Measurements from ENCODE around the gene CTPS1.

CTPS1 gene

GRCh38 chr1:40945491-40945973, 34.0 kb upstream of the CTPS1 start:
- Histone ChIP-seq H3K27me3 (ENCODE audit: insufficient read depth, poor library complexity, severe bottlenecking) (no peaks in the 10 kb centered on the region), H3K4me3 (replicated peaks; ENCODE audit: insufficient read depth, low read length) (no peak overlapping the region), H3K27ac (replicated peaks) (no peak overlapping the region)
- no peak for DNase-seq (ENCODE audit: low read depth in 1 of 2, low spot score in 1 of 2)
- TF ChIP-seq GABPA (IDR thresholded peaks at IDR 0.05; ENCODE audit: low read depth) = no peak

GRCh38 chr1:40948741-40949443, 30.6 kb upstream of the CTPS1 start:
- Histone ChIP-seq H3K27me3 (ENCODE audit: insufficient read depth, poor library complexity, severe bottlenecking) (no peaks in the 10 kb centered on the region), H3K4me3 (replicated peaks; ENCODE audit: insufficient read depth, low read length) (no peak overlapping the region), H3K27ac (replicated peaks) (no peak overlapping the region)
- DNase-seq (ENCODE audit: low read depth in 1 of 2, low spot score in 1 of 2) = peak; percentile 47 to 75
- TF ChIP-seq CTCF (IDR thresholded peaks at IDR 0.05; ENCODE audit: insufficient read depth, low read length) (peak; percentile 67), POLR2AphosphoS5 (IDR thresholded peaks at IDR 0.05; ENCODE audit: low read depth) (no peak)

- no peak for DNase-seq (ENCODE audit: low read depth in 1 of 2, low spot score in 1 of 2)
- no peak overlapping the region for H3K27ac ChIP-seq (replicated peaks)
- TF ChIP-seq REST (IDR thresholded peaks at IDR 0.05; ENCODE audit: insufficient replicate concordance, low read depth) (no peak), CTCF (IDR thresholded peaks at IDR 0.05; ENCODE audit: insufficient read depth, low read length) (no peak), SPI1 (IDR thresholded peaks at IDR 0.05; ENCODE audit: borderline replicate concordance, low read depth) (no peak), POLR2AphosphoS5 (IDR thresholded peaks at IDR 0.05; ENCODE audit: low read depth) (no peak), GABPA (IDR thresholded peaks at IDR 0.05; ENCODE audit: low read depth) (no peak)
- no peaks in the 10 kb centered on the region for H3K27me3 ChIP-seq (ENCODE audit: insufficient read depth, poor library complexity, severe bottlenecking)
- H3K4me3 ChIP-seq (replicated peaks; ENCODE audit: insufficient read depth, low read length) = no peak overlapping the region
These were observed 29.9 kb upstream of the CTPS1 start for GRCh38 chr1:40949563-40949962.

- DNase-seq (ENCODE audit: low read depth in 1 of 2, low spot score in 1 of 2) = peak; percentile 40 to 49
- Histone ChIP-seq H3K27me3 (ENCODE audit: insufficient read depth, poor library complexity, severe bottlenecking) (no peaks in the 10 kb centered on the region), H3K4me3 (replicated peaks; ENCODE audit: insufficient read depth, low read length) (no peak overlapping the region), H3K27ac (replicated peaks) (no peak overlapping the region)
- TF ChIP-seq CTCF (IDR thresholded peaks at IDR 0.05; ENCODE audit: insufficient read depth, low read length) = peak; percentile 88
- no peak for TF ChIP-seq GABPA (IDR thresholded peaks at IDR 0.05; ENCODE audit: low read depth)
- no peak for TF ChIP-seq SPI1 (IDR thresholded peaks at IDR 0.05; ENCODE audit: borderline replicate concordance, low read depth)
- no peak for TF ChIP-seq POLR2AphosphoS5 (IDR thresholded peaks at IDR 0.05; ENCODE audit: low read depth)
- no peak for TF ChIP-seq REST (IDR thresholded peaks at IDR 0.05; ENCODE audit: insufficient replicate concordance, low read depth)
These were observed 27.4 kb upstream of the CTPS1 start for GRCh38 chr1:40951943-40952743.

Measured in HL-60 (cell line).